HG03139 (cell line): ENCODE results near the gene SS18L1.

ENCODE experiments used
- ATAC-seq: cut with Tn5 transposase; IDR thresholded peaks from one replicate; pipeline ENCODE4 v1.9.1; 2021; ENCODE audit not compliant: unreplicated experiment

The SS18L1 gene

GRCh38 chr20:62208795-62209755 is 65.5 kb downstream of the SS18L1 start:
- ATAC-seq: no peak

DNA sequence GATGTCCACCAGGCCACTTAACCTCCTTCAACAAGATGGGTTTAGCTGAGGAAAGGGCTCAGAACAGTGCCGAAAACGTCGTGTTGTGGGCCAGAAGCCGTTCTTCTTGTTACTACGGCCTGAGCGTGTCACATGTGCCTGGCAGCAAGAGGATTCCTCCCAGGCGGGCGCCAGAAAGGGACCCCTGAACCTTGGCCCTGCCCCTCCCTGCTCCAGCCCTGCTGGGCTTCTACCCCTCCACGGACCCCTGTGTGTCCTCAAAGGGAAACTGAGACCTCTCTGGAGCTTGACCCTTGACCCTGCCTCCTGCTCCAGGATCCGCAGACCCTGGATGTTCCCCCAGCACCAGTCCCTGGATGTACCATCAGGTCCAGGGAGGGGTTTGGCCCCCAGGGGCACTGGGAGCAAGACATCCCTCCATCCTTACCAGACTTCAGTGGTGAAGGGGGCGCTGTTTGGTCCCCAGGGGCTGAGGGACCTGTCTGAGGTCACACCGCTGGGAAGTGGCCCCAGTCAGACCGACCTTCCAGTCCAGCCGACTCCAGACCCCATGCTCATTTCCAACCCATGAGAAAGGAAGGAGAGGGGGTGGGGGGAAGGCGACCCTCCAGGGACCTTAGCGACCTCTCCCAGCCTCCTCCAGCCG is 66.4 kb downstream of the SS18L1 start:
- ATAC-seq: no peak

GRCh38 chr20:62210496-62210855 is 66.9 kb downstream of the SS18L1 start:
- ATAC-seq: no peak

DNA sequence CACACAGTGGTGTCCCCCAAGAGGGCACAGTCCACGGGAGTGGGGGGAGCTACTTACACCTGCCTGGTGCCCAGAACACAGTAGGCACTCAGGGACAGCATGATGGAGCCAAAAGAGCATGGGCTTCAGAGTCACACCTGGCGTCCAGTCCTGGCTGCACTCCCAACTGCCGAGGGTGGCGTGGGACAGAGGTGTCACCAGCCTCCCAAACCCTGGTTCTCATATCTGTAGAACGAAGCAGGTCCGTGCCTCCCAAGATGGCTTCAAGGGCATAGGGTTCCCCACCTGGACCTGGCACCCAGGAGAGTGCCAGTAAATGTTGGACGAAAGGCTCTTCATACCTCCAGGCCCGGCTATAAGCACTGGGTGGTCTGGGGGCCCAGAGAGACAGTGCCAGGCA is 67.6 kb downstream of the SS18L1 start:
- ATAC-seq: no peak

GRCh38 chr20:62211769-62212288 is 68.3 kb downstream of the SS18L1 start:
- no peak for ATAC-seq

DNA sequence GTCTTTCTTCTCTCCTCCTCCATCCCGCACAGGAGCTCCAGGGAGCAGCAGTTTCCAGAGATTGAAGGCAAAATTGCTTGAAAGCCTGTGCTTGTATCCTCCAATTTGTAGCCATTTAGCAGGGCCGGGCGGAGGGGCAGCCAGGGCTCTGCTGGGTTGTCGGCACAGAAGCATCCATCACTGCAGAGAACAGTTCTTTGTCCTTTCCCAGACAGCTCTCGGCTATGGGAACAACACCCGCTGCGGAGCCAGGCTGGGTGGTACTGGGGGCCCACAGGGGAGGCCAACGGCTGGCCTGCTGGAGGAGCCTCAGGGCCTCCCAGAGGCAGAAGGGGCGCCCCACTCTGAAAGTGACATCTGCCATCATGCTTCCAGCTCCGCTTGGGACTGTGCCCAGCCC is 68.7 kb downstream of the SS18L1 start:
- no peak for ATAC-seq

- ATAC-seq: no peak
These were observed 70.5 kb downstream of the SS18L1 start for GRCh38 chr20:62214067-62214466.

- ATAC-seq: no peak
These were observed 71.7 kb downstream of the SS18L1 start for GRCh38 chr20:62215020-62215990.

GRCh38 chr20:62215991-62216635 is 72.5 kb downstream of the SS18L1 start:
- ATAC-seq: no peak

DNA sequence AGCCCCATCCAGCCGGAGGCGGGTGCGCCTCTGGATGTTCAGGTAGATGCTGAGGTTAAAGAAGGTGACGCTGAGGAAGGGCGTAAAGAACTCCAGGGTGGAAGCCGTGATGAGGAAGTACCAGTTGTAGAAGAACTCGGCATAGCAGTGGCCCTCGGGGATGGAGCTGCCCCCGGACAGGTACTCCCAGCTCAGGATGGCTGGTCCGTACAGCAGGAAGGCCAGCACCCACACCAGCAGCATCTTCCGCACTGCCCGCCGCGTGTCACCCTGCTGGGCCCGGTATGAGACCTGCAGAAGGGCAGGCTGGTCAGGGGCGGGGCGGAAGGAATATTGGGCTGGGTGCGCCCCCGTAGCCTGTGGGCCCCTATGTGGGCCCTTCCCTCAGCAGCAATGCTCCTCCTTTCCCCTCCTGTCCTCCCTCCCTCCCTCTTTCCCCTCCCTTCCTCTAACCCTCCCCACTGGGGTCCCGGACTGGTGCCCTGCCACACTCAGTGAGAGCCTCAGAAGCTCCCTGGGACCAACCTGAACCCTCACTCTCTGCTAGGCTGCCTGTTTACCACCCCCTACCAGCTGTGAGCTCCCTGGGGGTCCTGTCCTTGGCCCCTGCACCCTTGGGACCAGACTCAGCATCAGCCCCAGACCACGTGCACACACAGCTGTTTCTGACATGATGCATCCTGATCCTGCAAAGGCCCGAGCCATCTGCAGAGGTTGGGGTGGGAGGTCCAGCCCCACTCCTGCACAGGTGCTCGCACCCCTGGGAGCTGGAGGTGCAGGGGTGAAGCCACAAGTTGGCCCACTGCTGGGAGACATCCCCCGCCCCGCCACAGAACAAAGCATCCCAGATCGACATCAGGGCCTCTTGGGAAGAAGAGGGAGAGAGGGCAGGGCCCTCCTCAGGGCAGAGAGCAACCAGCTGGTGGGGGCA is 73.3 kb downstream of the SS18L1 start:
- no peak for ATAC-seq

DNA sequence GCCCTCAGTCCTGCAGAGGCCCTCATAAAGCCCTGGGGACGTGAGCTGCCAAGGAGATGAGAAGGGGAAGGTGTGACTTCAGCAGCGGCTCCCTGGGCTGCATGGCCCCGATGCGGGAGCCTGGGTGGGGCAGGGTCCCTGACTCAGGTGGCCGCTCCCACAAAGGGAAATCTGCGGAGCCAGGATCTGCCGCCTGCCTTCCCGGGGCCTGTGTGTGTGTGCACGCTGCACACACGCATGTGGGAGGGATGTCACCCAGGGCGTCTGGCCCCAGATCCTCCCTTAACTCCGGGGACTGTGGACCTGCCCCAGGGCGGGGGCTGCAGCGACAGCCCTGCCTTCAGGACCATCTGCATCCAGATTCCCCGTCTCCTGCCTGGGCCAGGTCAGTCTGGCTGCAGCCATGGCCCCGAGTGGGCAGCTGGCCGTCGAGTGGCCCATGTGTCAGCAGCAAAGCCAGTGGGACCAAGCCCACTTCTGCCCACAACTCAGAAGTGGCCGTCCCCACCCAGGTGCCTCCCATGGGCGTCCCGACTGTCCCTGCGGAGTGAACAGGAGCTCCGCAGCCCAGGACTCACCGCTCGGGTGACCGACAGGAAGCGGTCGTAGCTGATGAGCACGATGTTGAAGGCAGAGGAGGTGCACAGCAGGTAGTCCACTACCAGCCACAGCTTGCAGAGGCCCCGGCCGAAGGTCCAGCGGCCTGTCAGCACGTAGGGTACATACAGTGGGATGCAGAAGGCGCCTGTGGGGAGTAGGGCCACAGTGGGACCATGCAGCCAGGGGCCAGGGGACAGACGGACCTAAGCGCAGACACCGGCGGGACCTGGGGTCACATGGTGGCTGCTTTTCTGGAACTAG is 74.6 kb downstream of the SS18L1 start:
- no peak for ATAC-seq

- ATAC-seq: no peak
These were observed 75.8 kb downstream of the SS18L1 start for GRCh38 chr20:62219101-62219991.

- no peak for ATAC-seq
These were observed 76.6 kb downstream of the SS18L1 start, which contains the start of gene HRH3 for GRCh38 chr20:62219992-62220665. HRH3 (minus strand) TSS chr20:62220278; CDS start chr20:62219970, 308 bp downstream.

DNA sequence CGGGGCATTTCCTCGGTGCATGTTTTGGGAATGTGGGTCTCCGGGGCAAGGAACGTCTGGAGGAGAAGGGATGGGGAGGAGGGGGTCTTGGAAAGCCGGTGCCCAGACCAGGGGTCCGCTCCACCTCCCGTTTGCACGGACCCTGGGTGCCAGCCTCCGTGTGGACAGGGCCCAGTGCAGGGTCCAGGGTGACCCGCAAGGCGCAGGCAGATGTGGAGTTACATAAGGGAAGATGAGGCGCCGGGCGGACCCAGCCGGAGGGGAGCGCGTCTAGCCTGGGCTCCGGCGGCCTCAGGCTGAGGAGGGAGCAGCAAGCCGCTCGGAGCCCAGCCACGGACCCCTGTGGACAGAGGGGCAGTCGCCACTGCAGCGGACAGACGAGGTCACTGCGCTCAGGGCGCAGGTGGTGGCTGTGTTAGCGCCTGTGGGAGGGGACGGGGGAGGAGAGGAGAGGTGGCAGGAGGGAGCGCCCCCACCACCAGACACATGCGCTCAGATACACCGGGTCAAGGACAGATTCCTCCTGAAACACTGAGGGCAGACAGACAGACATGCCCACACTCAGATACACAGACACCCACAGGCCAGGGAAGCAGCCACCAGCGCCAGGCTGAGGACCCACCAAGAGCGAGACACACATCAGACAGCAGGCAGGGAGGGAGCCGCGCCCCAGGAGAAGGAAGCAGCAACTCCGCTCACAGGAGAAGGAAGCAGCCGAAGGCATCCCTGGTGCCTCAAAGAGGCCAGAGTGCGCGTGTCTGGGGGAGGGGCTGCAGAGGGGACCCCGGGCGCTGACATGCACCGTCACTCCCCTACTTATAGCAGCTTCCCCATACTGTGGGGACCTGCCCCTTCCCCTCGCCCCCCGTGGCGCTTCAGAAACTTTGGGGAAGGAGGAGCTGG is 77.3 kb downstream of the SS18L1 start:
- ATAC-seq: no peak

- no peak for ATAC-seq
These were observed 78.8 kb downstream of the SS18L1 start for GRCh38 chr20:62222266-62222850.
